GM19023 (cell line): ENCODE measurements around the gene ANKRD11.

Experiments used
- ATAC-seq: cut with Tn5 transposase; IDR thresholded peaks from one replicate; pipeline ENCODE4 v1.9.1; 2021; ENCODE audit warnings: mild to moderate bottlenecking, moderate library complexity; ENCODE audit not compliant: unreplicated experiment

Gene ANKRD11

GRCh38 chr16:89319886-89320781 is 170.2 kb downstream of the ANKRD11 start:
- ATAC-seq, result no peak

GRCh38 chr16:89319631-89319885 is 170.8 kb downstream of the ANKRD11 start:
- no peak for ATAC-seq

GRCh38 chr16:89318871-89319630 is 171.3 kb downstream of the ANKRD11 start:
- no peak for ATAC-seq

GRCh38 chr16:89318430-89318758 is 172.0 kb downstream of the ANKRD11 start:
- ATAC-seq, result no peak

- no peak for ATAC-seq
Observed at GRCh38 chr16:89317729-89318429, 172.5 kb downstream of the ANKRD11 start.

- no peak for ATAC-seq
Observed at GRCh38 chr16:89317101-89317671, 173.2 kb downstream of the ANKRD11 start.

- ATAC-seq, result no peak
Observed at GRCh38 chr16:89316701-89317100, 173.7 kb downstream of the ANKRD11 start.

- no peak for ATAC-seq
Observed at GRCh38 chr16:89315791-89316581, 174.4 kb downstream of the ANKRD11 start.

GRCh38 chr16:89315271-89315670 is 175.1 kb downstream of the ANKRD11 start:
- ATAC-seq, result no peak

GRCh38 chr16:89314854-89315253 is 175.5 kb downstream of the ANKRD11 start:
- no peak for ATAC-seq

- ATAC-seq, result no peak
Observed at GRCh38 chr16:89314357-89314756, 176.0 kb downstream of the ANKRD11 start.

- ATAC-seq, result no peak
Observed at GRCh38 chr16:89313583-89313982, 176.8 kb downstream of the ANKRD11 start.

GRCh38 chr16:89312598-89313299 is 177.6 kb downstream of the ANKRD11 start:
- no peak for ATAC-seq

- ATAC-seq, result no peak
Observed at GRCh38 chr16:89312194-89312593, 178.2 kb downstream of the ANKRD11 start.

- ATAC-seq, result no peak
Observed at GRCh38 chr16:89311636-89312035, 178.7 kb downstream of the ANKRD11 start.

- ATAC-seq, result no peak
Observed at GRCh38 chr16:89309438-89310122, 180.8 kb downstream of the ANKRD11 start.

- ATAC-seq, result no peak
Observed at GRCh38 chr16:89308391-89309333, 181.7 kb downstream of the ANKRD11 start.

GRCh38 chr16:89307421-89307805 is 182.9 kb downstream of the ANKRD11 start:
- ATAC-seq, result no peak
